Activated CD4-positive, CD25-positive, alpha-beta regulatory T cell treated with anti-CD3 and anti-CD28 coated beads, Interleukin-2, amount 50 U/mL, for 24 hours (primary cell): ENCODE results near the gene C1QA.
A peak's percentile ranks its signal among the peaks of the same experiment; 100 is the strongest.

Experiments used
- ATAC-seq, 2 donors: fragments of 150-1000 bp; cut with Tn5 transposase; one replicate each; pipeline ENCODE4 v1.10.0; 2021; ENCODE audit warnings: mild to moderate bottlenecking in 1 of 2, moderate library complexity in 1 of 2

The C1QA gene

GRCh38 chr1:22613572-22613918 lies 22.9 kb upstream of the C1QA start:
- no peak for ATAC-seq

- ATAC-seq: no peak
These were observed 22.5 kb upstream of the C1QA start for GRCh38 chr1:22613951-22614350.

- ATAC-seq: no peak
These were observed 20.5 kb upstream of the C1QA start for GRCh38 chr1:22615886-22616285.

- ATAC-seq: no peak
These were observed 19.9 kb upstream of the C1QA start for GRCh38 chr1:22616571-22616970.

- ATAC-seq: no peak
These were observed 18.4 kb upstream of the C1QA start for GRCh38 chr1:22618056-22618455.

GRCh38 chr1:22619252-22619651 lies 17.2 kb upstream of the C1QA start:
- no peak for ATAC-seq

GRCh38 chr1:22619798-22620197 lies 16.6 kb upstream of the C1QA start:
- ATAC-seq: no peak

GRCh38 chr1:22621761-22622160 lies 14.7 kb upstream of the C1QA start:
- ATAC-seq: no peak

- no peak for ATAC-seq
These were observed 11.0 kb upstream of the C1QA start for GRCh38 chr1:22625262-22625925.

GRCh38 chr1:22626237-22627157 lies 9.9 kb upstream of the C1QA start:
- ATAC-seq: no peak

GRCh38 chr1:22627331-22627730 lies 9.1 kb upstream of the C1QA start:
- no peak for ATAC-seq

GRCh38 chr1:22628698-22629444 lies 7.6 kb upstream of the C1QA start:
- no peak for ATAC-seq

GRCh38 chr1:22629886-22630285 lies 6.5 kb upstream of the C1QA start:
- ATAC-seq: no peak

- ATAC-seq: no peak
These were observed 2.5 kb upstream of the C1QA start for GRCh38 chr1:22633697-22634463.

GRCh38 chr1:22635436-22635835 lies 992 bp upstream of the C1QA start:
- ATAC-seq: no peak

- no peak for ATAC-seq
These were observed 499 bp downstream of the C1QA start for GRCh38 chr1:22636927-22637326.

GRCh38 chr1:22637907-22638445 lies 1.5 kb downstream of the C1QA start:
- ATAC-seq: no peak

- ATAC-seq: no peak
These were observed 2.2 kb downstream of the C1QA start for GRCh38 chr1:22638476-22639234.

- ATAC-seq: no peak
These were observed 2.9 kb downstream of the C1QA start for GRCh38 chr1:22639286-22639685.

- ATAC-seq: no peak
These were observed 4.8 kb downstream of the C1QA start for GRCh38 chr1:22641247-22641646.

GRCh38 chr1:22641906-22642636 lies 5.6 kb downstream of the C1QA start:
- ATAC-seq: peak; percentile 65 to 73
